GM19193 (cell line): ENCODE results near the gene PLA2G4E.

Experiments
- POLR2A ChIP-seq: IDR thresholded peaks from 4 replicates; pipeline ENCODE4 v1.6.1; 2011; ENCODE audit not compliant: insufficient read depth, insufficient read length; ENCODE audit errors: extremely low read depth

The PLA2G4E gene

DNA sequence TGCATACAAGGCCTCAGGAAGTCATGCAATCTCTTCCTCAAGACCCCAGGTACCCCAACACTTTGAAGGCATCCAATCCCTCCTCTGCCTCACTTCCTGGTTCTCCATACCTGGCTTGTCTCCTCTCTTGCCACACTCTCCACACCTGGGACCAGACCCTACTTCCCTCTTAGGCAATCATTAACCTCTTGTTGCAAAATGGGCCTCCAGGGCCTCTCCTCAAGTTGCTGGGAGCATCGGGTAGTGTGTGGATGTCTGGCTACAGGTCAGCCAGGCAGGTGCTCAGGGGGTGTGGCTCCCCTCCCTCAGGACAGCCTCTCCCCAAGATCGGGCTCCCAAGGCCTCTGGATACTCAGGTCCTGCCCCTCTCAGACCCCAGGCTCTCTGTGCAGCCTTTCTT lies 8.6 kb downstream of the PLA2G4E start:
- TF ChIP-seq POLR2A = no peak

DNA sequence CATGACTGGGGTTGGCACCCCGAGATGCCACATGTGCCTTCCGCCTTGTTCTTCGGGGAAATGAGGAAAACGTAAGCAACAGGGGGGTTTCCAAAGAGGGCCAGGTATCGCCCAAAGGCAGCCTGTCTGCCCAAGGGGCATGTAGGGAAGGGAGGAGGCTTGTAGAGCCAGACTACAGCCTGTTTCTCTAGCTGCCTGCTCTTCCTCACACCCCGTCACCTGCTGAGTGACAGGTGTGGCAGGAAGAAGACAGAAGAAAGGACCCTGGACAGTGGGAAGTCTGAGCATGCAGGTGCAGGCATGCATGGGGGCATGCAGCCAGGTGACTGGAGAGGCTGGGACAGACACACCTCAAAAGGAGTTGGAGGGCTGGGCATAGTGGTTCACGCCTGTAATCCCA lies 9.8 kb downstream of the PLA2G4E start:
- TF ChIP-seq POLR2A = no peak

DNA sequence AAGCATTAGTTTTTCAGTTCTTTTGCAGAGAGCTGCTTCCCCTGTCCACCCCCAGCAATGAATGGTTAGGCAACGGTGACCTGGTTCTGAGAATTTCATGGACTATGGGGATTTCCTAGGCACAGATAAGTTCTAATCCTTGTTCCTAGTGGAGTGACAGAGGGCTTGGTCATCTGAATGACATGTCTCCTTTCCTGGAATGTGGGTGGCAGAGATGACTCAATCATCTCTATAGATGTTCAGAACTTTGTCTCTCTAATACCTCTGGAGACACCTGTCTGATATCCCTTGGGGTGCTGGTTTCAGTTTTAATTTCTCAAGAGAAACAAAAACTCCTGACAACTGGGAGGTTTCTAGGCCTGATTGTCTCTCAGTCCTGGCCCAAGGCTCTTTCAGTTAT lies 10.4 kb downstream of the PLA2G4E start:
- TF ChIP-seq POLR2A = no peak

DNA sequence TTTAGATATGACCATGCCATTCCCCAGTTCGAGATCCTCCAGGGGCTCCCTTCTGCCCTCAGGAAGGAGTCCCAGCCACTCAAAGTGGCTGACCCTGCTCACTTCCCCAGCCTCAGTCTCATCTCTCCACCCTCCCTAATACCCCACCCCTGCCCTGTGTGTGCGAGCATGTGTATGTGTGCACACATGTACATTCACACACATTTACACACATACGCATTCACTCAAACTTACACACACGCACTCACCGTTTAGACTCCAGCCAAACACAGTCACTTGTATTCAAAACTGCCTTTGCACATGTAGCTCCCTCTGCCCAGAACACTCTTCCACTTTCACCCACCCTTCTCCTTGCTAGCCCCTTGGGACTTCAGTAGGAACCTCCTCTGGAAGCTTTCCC lies 11.4 kb downstream of the PLA2G4E start:
- TF ChIP-seq POLR2A = no peak

DNA sequence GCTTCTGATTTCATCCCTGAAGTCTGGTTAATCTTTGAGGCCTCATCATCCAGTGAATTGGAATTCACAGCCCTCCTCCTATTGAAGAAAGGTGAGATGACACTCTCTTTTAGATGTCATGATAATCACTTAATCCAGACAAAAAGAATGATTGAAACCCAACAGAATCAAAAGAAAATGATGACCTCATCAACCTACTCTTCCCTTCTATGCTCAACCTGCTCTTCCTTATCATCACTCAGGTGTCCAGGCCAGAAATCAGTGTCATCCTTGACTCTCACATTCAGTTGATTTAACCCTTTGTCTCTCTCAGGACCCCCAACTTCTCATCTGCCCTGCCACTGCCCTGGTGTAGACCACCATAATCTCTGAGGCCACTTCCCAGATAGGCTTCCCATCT lies 11.8 kb downstream of the PLA2G4E start:
- no peak for TF ChIP-seq POLR2A

DNA sequence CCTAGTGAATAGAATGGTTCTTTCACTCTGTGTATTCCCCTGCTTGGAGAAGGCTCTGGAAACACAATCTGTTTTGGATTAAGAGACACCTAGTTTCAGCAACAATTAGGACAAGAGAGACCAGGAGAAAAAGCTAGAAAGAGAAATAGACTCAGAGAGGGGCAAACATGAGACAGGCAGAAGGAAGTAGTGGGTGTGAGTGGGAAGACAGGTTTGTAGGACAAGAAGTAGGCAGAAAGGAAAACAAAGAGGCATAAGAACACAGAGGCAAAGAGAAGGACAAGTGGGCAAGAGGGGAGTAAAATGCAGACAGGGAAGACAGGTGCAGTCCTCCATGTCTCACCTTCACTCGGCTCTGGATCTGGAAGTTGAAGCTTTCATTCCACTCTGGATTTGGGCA lies 13.5 kb downstream of the PLA2G4E start:
- no peak for TF ChIP-seq POLR2A

DNA sequence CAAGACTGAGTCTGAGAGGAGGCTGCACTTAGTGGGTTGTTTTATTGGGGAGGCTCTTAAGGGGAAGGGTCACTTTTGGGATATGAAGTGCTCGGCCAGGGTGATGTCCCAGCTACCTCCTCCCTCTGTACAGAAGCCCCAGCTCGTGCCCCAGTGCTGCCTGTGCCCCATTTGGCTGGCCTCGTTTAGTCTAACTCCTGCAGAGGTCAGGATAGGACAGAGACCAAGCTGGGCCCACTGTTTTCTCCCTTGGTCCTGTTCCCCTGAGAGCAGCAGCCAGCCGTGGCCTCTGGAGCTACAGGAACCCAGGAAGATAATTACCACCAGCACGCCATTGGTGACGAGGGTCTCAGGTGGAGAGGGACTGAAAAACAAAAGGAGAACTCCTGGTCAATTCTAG lies 18.5 kb downstream of the PLA2G4E start:
- TF ChIP-seq POLR2A = no peak

DNA sequence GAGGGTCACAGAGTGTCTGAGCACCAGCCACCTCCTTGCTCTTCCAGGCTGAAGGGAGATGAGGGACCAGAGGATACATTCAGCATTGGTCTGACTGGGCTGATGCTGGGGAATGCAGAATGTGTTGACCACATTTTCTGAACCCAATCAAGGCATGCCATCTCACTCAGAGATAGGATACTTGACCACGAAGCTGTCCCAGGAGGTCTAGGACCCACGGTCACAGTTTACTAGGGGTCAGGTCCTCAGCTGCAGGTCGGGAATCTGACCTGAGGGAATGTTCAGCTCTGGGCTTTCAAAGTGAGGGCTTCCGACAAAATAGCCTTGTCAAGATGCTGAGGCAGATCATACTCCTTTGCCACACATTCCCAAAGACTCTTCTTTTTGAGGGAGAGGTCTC lies 19.6 kb downstream of the PLA2G4E start:
- no peak for TF ChIP-seq POLR2A

DNA sequence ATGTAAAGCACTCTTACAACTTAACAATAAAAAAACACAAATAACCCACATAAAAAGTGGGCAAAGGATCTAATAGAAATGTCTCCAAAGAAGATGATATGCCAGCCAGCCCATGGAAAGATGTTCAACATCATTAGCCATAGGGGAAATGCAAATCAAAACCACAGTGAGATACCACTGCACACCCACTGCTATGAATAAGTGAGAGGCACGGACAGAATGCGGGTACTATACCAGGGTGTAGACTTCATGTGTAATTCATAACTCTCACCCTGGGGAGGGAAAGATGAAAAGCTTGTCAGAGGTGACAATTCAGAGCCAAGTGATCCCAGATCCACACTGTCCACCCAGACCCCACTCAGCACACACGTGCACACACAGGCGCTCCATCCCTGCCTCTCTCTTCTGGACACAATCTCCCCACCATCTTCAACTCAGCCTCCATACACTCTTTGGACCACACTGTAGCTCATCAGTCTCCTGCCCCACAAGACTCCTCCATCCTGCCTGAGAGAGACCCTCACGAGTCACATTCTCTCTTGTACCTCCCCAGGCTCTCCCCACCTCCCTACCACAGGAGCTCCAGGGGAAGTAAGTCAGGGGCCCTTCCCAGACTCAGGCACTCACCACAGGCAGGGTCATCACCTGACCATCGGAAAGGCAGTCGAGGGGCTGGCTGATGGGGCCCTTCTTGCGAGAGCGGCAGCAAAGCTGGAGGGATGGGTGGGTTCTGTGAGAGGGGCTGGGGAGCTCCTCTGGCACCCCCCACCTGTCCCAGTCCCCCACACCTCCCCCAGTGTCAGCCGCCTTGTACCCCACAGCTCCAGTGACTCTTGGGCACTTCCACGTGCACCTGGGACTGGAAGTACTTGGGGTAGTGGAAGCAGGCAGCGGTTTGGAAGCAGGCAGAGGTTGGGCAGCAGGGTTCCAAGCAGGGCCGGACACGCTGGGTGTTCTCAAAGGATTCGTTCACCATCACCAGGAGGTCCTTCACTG lies 21.3 kb downstream of the PLA2G4E start:
- no peak for TF ChIP-seq POLR2A

DNA sequence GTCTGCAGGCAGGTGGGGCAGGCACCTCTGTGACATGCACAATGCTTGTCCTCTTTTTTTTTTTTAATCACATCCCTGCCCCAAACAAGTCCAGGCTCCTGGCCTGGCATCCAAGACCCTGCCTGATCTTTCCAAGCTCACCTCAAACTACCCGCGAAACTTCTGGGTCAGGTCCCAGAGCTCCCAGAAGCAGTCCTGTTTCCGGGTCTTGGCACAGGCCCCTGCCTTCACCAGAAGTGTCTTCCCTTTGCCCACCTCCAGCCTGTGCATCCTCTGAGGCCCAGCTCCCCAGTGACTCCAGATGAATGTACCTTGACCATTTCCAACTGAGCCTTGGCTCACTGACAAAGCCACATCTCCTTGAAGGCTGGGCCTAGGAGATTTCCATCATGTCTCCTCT lies 23.0 kb downstream of the PLA2G4E start:
- TF ChIP-seq POLR2A = no peak

DNA sequence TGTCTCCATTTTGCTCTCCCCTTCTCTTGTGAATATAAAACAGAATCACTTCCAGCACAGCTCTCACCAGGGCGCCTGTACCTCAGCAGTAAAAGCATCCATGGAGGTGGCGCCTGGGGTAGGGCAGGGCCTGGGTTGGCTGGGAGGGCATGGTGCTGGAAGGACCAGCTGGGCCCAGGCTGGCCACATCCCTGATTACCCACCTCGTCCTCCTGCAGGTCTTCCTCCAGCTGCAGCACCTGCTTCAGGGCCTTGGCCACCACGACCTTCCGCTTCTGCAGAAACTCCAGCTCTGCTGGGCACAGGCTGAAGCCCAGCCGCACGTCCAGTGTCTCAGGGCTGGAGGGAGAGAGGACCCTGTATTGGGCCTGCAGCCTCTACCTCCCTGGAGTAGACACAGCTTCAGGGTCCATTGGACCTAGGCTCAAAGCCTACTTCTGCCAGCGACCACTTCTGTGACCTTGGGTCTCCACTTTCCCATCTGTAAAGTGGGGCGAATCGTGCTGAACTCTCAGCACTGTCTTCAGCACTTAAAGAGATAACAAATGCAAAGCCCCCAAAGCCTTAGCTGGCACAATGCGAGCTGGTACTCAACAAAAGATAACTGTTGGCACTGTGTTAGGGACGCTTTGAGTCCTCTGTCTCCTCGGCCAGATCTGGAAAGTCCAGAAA lies 23.8 kb downstream of the PLA2G4E start:
- TF ChIP-seq POLR2A = no peak

DNA sequence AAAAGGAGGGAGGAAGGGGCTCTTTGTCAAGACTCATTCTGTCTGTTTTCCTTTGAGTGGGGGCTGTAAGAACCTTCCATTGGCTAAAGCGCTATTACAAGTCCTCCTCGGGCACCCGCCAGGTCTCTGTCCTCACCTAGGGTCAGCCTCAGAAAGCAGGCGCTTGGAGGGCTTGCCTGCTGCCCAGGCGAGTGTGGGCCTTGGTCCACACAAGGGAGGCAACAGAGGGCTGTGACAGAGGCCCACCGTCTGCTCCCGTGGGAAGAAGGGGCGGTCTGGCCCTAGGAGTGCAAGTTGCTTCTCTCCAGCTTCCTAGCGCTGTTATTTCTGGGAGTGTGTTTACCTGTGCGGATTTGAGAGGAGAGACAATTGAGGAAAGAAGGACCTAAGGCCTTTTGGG lies 24.5 kb downstream of the PLA2G4E start:
- no peak for TF ChIP-seq POLR2A

DNA sequence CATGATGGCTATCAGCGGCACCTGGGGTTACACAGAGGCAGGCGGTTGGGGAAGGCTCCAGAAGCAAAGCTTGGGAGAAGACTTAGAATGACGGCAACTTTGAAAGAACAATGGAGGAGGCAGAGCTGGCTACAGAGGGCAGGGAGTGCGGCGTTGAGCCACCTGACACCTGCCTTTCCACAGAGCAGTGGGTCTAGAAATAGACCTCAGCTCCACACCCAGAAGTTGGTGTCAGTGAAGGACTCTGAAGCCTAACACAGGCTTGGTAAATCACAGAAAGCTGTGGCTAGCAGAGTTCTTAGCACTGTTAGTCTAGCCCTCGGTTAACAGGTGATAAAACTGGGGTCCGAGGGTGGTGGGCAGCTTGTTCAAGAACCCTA lies 25.4 kb downstream of the PLA2G4E start:
- TF ChIP-seq POLR2A = no peak

DNA sequence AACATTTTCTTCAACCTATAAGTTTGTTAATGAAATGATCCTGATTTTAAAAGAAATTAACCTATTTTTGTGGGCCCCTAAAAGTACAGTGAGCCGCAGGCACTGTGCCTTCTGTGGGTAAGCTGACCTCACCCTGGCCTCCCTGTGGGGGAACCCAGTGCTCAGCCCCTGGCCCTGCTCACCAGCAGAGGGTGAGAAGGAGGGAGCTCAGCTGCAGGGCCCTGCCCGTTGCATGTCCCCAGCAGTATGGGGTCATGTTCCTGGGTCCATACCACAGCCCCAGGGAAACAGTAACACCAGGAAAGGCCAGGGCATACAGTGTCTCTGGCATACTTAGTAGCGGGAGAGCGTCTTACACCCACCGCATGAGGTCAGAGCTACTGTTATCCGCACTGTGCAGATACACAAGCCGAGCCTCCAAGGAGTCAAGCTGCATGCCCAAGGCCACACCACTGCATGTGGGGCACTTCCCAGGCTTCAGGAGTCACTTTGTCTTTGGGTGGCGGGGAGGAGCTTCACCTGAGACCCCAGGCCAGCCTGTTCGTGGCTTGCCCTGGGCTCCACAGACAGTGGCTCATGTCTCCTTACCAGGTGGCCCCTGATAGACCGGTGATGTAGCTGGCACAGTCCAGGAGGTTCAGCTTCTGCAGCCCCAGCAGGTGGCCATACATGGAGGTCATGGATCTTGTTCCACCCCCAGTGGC lies 25.9 kb downstream of the PLA2G4E start:
- TF ChIP-seq POLR2A = no peak

DNA sequence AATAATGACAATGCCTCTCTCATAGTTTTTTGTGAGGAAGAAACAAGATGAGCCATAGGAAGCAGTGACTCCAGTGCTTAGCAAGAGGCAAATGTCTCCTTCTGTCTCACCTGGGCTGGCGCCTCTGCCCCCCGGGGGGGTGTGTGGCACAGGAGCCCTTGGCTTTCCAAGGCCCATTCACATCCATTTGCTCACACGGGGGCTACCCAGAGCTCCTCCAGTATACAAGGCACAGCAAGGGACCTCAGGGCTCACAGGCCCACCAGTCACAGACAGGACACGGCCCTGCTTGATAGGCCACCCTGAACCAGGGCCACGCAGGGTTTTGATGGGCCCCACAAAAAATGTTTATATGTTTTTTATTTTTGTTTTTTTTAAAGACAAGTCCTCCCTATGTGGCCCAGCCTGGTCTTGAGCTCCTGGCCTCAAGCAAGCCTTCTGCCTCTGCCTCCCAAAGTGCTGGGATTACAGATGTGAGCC lies 26.6 kb downstream of the PLA2G4E start:
- no peak for TF ChIP-seq POLR2A
